Astrocyte (in vitro differentiated cells and primary cell): ENCODE results near the gene PKD1. TPM values are rescaled to one million over a fixed set of nuclear protein-coding genes. Genes with fewer than 3 reads are reported as not detected.

ENCODE experiments used
- DNase-seq: peaks from one replicate; pipeline ENCODE4 v3.0.0-alpha.2; 2010; ENCODE audit warnings: low read depth
- FAIRE-seq: peaks from 2 replicates; lab custom pipeline; 2011; peaks lifted over from hg19 to GRCh38; lab: Jason Lieb, UNC
- H2AFZ ChIP-seq: 2 replicates; pipeline ENCODE4 v1.6.0; 2012; ENCODE audit warnings: low read depth, low read length, inconsistent platforms
- H3K27ac ChIP-seq: 2 replicates; pipeline ENCODE4 v1.5.1; 2011; ENCODE audit warnings: low read depth, low read length, inconsistent platforms
- H3K27me3 ChIP-seq: 2 replicates; pipeline ENCODE4 v1.6.0; 2011; ENCODE audit warnings: low read length, inconsistent platforms; ENCODE audit not compliant: insufficient read depth
- H3K36me3 ChIP-seq: 2 replicates; pipeline ENCODE4 v1.5.1; 2011; ENCODE audit warnings: low read length, inconsistent platforms; ENCODE audit not compliant: insufficient read depth
- H3K4me1 ChIP-seq: 2 replicates; pipeline ENCODE4 v1.5.1; 2011; ENCODE audit warnings: low read length, inconsistent platforms; ENCODE audit not compliant: insufficient read depth
- H3K4me2 ChIP-seq: 2 replicates; pipeline ENCODE4 v1.6.0; 2012; ENCODE audit warnings: low read length, inconsistent platforms
- H3K4me3 ChIP-seq: 2 replicates; pipeline ENCODE4 v1.5.1; 2011; ENCODE audit warnings: low read depth, mild to moderate bottlenecking, low read length, inconsistent platforms; ENCODE audit not compliant: insufficient read depth
- H3K79me2 ChIP-seq: 2 replicates; pipeline ENCODE4 v1.6.0; 2012; ENCODE audit warnings: mild to moderate bottlenecking, low read length, inconsistent platforms; ENCODE audit not compliant: insufficient read depth
- H3K9ac ChIP-seq: 2 replicates; pipeline ENCODE4 v1.6.0; 2012; ENCODE audit warnings: mild to moderate bottlenecking, low read length, inconsistent platforms
- H3K9me3 ChIP-seq: 2 replicates; pipeline ENCODE4 v1.5.1; 2012; ENCODE audit warnings: low read depth, mild to moderate bottlenecking, low read length, inconsistent platforms; ENCODE audit not compliant: insufficient read depth
- H4K20me1 ChIP-seq: 2 replicates; pipeline ENCODE4 v1.6.0; 2012; ENCODE audit warnings: low read length, inconsistent platforms; ENCODE audit not compliant: insufficient read depth
- H3K27ac Mint-ChIP-seq: one replicate; pipeline ENCODE4 v1.8.0; 2021; ENCODE audit warnings: mild to moderate bottlenecking, mixed read lengths; ENCODE audit not compliant: unreplicated experiment
- H3K27me3 Mint-ChIP-seq: one replicate; pipeline ENCODE4 v1.8.0; 2021; ENCODE audit warnings: low read depth, mixed read lengths; ENCODE audit not compliant: unreplicated experiment
- H3K36me3 Mint-ChIP-seq: one replicate; pipeline ENCODE4 v1.8.0; 2021; ENCODE audit warnings: low read depth, mixed read lengths; ENCODE audit not compliant: unreplicated experiment
- H3K4me1 Mint-ChIP-seq: one replicate; pipeline ENCODE4 v1.8.0; 2021; ENCODE audit warnings: low read depth, mixed read lengths; ENCODE audit not compliant: unreplicated experiment
- H3K4me3 Mint-ChIP-seq: one replicate; pipeline ENCODE4 v1.8.0; 2021; ENCODE audit warnings: mild to moderate bottlenecking, moderate library complexity, mixed read lengths; ENCODE audit not compliant: unreplicated experiment
- H3K9me3 Mint-ChIP-seq: one replicate; pipeline ENCODE4 v1.8.0; 2021; ENCODE audit warnings: mild to moderate bottlenecking, mixed read lengths; ENCODE audit not compliant: unreplicated experiment
- CTCF ChIP-seq: IDR thresholded peaks from 2 replicates; pipeline ENCODE4 v1.5.1; 2011; ENCODE audit warnings: low read depth, mild to moderate bottlenecking, inconsistent platforms, low read length, moderate library complexity; ENCODE audit not compliant: insufficient read depth
- EZH2 ChIP-seq: IDR thresholded peaks from 2 replicates; pipeline ENCODE4 v1.6.1; 2012; ENCODE audit warnings: mild to moderate bottlenecking, low read length, inconsistent platforms; ENCODE audit not compliant: insufficient read depth
- total RNA-seq: library from RNA; stranded (reverse); gene quantifications from 2 replicates; pipeline ENCODE4 v1.2.1, GENCODE V29; 2021

PKD1 gene
- total RNA-seq, 1 donor from 2014 or later: 112 TPM

GRCh38 chr16:2171601-2172178 is 36.0 kb upstream of the PKD1 start:
- no peaks in the 10 kb centered on the region for H3K9me3 Mint-ChIP-seq
- Histone ChIP-seq H3K9me3 (no peaks in the 10 kb centered on the region), H3K4me1 (no peaks in the 10 kb centered on the region), H3K27ac (no peak overlapping the region), H3K79me2 (peaks cover 1% of the 10 kb centered on the region), H4K20me1 (peaks cover 28% of the 10 kb centered on the region), H3K4me3 (no peak overlapping the region), H3K4me2 (no peak overlapping the region), H3K9ac (no peak overlapping the region), H3K27me3 (no peaks in the 10 kb centered on the region), H2AFZ (no peak overlapping the region), H3K36me3 (peaks cover 2% of the 10 kb centered on the region)
- peak overlapping the region; percentile 53 for H3K27ac Mint-ChIP-seq
- DNase-seq: no peak
- no peaks in the 10 kb centered on the region for H3K4me1 Mint-ChIP-seq
- TF ChIP-seq CTCF: no peak
- no peak for TF ChIP-seq EZH2
- FAIRE-seq: no peak
- peaks cover 5% of the 10 kb centered on the region for H3K36me3 Mint-ChIP-seq
- H3K4me3 Mint-ChIP-seq: no peak overlapping the region
- H3K27me3 Mint-ChIP-seq: no peaks in the 10 kb centered on the region

GRCh38 chr16:2170587-2171435 is 35.1 kb upstream of the PKD1 start:
- Histone ChIP-seq H3K4me1 (no peaks in the 10 kb centered on the region), H4K20me1 (peaks cover 37% of the 10 kb centered on the region), H3K27me3 (no peaks in the 10 kb centered on the region), H3K36me3 (peaks cover 5% of the 10 kb centered on the region), H3K4me2 (no peak overlapping the region), H3K79me2 (peaks cover 10% of the 10 kb centered on the region), H3K9me3 (no peaks in the 10 kb centered on the region), H2AFZ (no peak overlapping the region), H3K4me3 (no peak overlapping the region), H3K9ac (no peak overlapping the region), H3K27ac (no peak overlapping the region)
- Mint-ChIP-seq H3K4me3 (no peak overlapping the region), H3K27me3 (no peaks in the 10 kb centered on the region), H3K4me1 (no peaks in the 10 kb centered on the region), H3K27ac (no peak overlapping the region), H3K9me3 (no peaks in the 10 kb centered on the region), H3K36me3 (peaks cover 4% of the 10 kb centered on the region)
- DNase-seq (no peak), FAIRE-seq (no peak)
- TF ChIP-seq CTCF (no peak), EZH2 (no peak)

- no peaks in the 10 kb centered on the region for H3K4me1 ChIP-seq
- no peak overlapping the region for H3K4me3 Mint-ChIP-seq
- peaks cover 2% of the 10 kb centered on the region for H3K36me3 Mint-ChIP-seq
- H3K9ac ChIP-seq: no peak overlapping the region
- FAIRE-seq (no peak), DNase-seq (no peak)
- no peak overlapping the region for H2AFZ ChIP-seq
- H3K36me3 ChIP-seq: peaks cover 7% of the 10 kb centered on the region
- H3K79me2 ChIP-seq: peaks cover 17% of the 10 kb centered on the region
- H3K27me3 Mint-ChIP-seq: no peaks in the 10 kb centered on the region
- no peak overlapping the region for H3K4me2 ChIP-seq
- no peaks in the 10 kb centered on the region for H3K9me3 Mint-ChIP-seq
- no peaks in the 10 kb centered on the region for H3K4me1 Mint-ChIP-seq
- no peak overlapping the region for H3K27ac Mint-ChIP-seq
- H3K4me3 ChIP-seq: no peak overlapping the region
- H3K27ac ChIP-seq: no peak overlapping the region
- H4K20me1 ChIP-seq: peaks cover 36% of the 10 kb centered on the region
- H3K27me3 ChIP-seq: no peaks in the 10 kb centered on the region
- H3K9me3 ChIP-seq: no peaks in the 10 kb centered on the region
- TF ChIP-seq EZH2: no peak
- TF ChIP-seq CTCF: no peak
Measured at GRCh38 chr16:2170080-2170479, 34.4 kb upstream of the PKD1 start.
